ENCODE results near the gene RCAN3.
"Not testable (repeated sequence)": the region's sequence is repeated elsewhere in the genome, so short reads cannot be mapped to it uniquely, and the experiment has no call there.

The RCAN3 gene

GRCh38 chr1:24528744-24529143 lies 26.1 kb downstream of the RCAN3 start:
- no peak for DNase-seq (ENCODE audit: low spot score)
- Histone ChIP-seq H3K9me3 (ENCODE audit: severe bottlenecking) (no peaks in the 10 kb centered on the region), H3K4me1 (ENCODE audit: insufficient read depth, poor library complexity, severe bottlenecking) (peaks cover 3% of the 10 kb centered on the region), H3K4me3 (ENCODE audit: severe bottlenecking) (no peak overlapping the region), H3K27me3 (ENCODE audit: insufficient read depth, poor library complexity, severe bottlenecking) (no peaks in the 10 kb centered on the region), H3K36me3 (ENCODE audit: low read depth) (peaks cover 8% of the 10 kb centered on the region), H3K27ac (ENCODE audit: poor library complexity, severe bottlenecking) (no peak overlapping the region)
- no peak for TF ChIP-seq CTCF (IDR thresholded peaks at IDR 0.05; ENCODE audit: poor library complexity, severe bottlenecking)
- no peak for ATAC-seq (ENCODE audit: low read depth)

DNA sequence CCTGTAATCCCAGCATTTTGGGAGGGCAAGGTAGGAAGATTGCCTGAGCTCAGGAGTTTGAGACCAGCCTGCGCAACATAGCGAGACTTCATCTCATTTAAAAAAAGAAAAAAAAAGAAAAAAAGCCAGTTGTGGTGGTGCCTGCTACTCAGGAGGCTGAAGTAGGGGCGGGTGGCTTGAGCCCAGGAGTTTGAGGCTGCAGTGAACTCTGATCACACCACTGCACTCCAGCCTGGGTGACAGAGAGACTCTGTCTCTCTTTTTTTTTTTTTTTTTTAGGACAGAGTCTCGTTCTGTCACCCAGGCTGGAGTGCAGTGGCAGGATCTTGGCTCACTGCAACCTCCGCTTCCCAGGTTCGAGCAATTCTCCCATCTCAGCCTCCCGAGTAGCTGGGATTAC lies 26.7 kb downstream of the RCAN3 start:
- not testable (repeated sequence) for H3K36me3 ChIP-seq (ENCODE audit: low read depth); H3K4me1 ChIP-seq (ENCODE audit: insufficient read depth, poor library complexity, severe bottlenecking); H3K27me3 ChIP-seq (ENCODE audit: insufficient read depth, poor library complexity, severe bottlenecking); DNase-seq (ENCODE audit: low spot score); ATAC-seq (ENCODE audit: low read depth); H3K4me3 ChIP-seq (ENCODE audit: severe bottlenecking); H3K27ac ChIP-seq (ENCODE audit: poor library complexity, severe bottlenecking); H3K9me3 ChIP-seq (ENCODE audit: severe bottlenecking)

DNA sequence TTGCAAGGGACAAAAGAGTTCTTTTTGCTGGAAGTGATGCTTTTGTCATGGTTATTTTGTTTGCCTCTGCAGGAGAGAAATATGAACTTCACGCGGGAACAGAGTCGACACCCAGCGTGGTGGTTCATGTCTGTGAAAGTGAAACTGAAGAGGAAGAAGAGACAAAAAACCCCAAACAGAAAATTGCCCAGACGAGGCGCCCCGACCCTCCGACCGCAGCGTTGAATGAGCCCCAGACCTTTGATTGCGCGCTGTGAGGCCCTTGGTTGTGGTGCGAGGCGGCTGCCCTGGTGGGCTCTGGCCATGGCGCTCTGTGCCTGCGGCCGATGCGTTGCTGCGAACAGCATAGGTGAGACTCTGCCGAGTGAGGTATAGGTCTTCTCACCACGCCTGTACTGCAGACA lies 32.4 kb downstream of the RCAN3 start:
- no peaks in the 10 kb centered on the region for H3K27me3 ChIP-seq (ENCODE audit: insufficient read depth, poor library complexity, severe bottlenecking)

DNA sequence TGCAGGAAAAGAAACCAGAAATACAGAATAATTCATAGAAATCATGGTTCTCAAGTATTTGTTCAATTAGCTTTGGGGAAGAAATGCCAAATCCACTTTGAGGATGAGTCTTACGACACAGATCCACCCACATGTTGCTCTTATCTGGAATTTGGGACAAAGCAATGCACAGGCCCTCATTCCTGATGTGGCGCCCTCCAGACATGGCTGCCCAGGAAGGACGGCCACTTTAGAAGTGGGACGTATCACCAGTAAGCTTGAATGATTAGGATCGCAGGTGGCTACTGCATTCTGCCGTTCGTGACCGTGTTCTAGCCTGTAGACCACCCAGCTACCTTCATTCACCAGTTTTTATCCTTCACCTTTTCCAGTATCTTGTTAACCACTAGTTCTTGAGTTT lies 33.1 kb downstream of the RCAN3 start:
- peaks cover 22% of the 10 kb centered on the region for H3K36me3 ChIP-seq (ENCODE audit: low read depth)
- ATAC-seq (ENCODE audit: low read depth), result no peak
- no peak overlapping the region for H3K4me3 ChIP-seq (ENCODE audit: severe bottlenecking)
- no peak overlapping the region for H3K27ac ChIP-seq (ENCODE audit: poor library complexity, severe bottlenecking)
- TF ChIP-seq CTCF (IDR thresholded peaks at IDR 0.05; ENCODE audit: poor library complexity, severe bottlenecking), result no peak
- no peaks in the 10 kb centered on the region for H3K9me3 ChIP-seq (ENCODE audit: severe bottlenecking)
- no peaks in the 10 kb centered on the region for H3K27me3 ChIP-seq (ENCODE audit: insufficient read depth, poor library complexity, severe bottlenecking)
- no peak for DNase-seq (ENCODE audit: low spot score)
- peaks cover 4% of the 10 kb centered on the region for H3K4me1 ChIP-seq (ENCODE audit: insufficient read depth, poor library complexity, severe bottlenecking)

More for the DNA sequence above, 32.4 kb downstream of the RCAN3 start:
- Histone ChIP-seq H3K9me3 (ENCODE audit: severe bottlenecking) (no peaks in the 10 kb centered on the region), H3K4me1 (ENCODE audit: insufficient read depth, poor library complexity, severe bottlenecking) (no peaks in the 10 kb centered on the region), H3K4me3 (ENCODE audit: severe bottlenecking) (no peak overlapping the region), H3K27ac (ENCODE audit: poor library complexity, severe bottlenecking) (no peak overlapping the region), H3K36me3 (ENCODE audit: low read depth) (peaks cover 22% of the 10 kb centered on the region)
- TF ChIP-seq CTCF (IDR thresholded peaks at IDR 0.05; ENCODE audit: poor library complexity, severe bottlenecking), result no peak
- no peak for ATAC-seq (ENCODE audit: low read depth)
- DNase-seq (ENCODE audit: low spot score), result no peak

GRCh38 chr1:24536391-24536840 lies 33.8 kb downstream of the RCAN3 start:
- Histone ChIP-seq H3K27me3 (ENCODE audit: insufficient read depth, poor library complexity, severe bottlenecking) (no peaks in the 10 kb centered on the region), H3K4me1 (ENCODE audit: insufficient read depth, poor library complexity, severe bottlenecking) (peaks cover 10% of the 10 kb centered on the region), H3K4me3 (ENCODE audit: severe bottlenecking) (no peak overlapping the region), H3K9me3 (ENCODE audit: severe bottlenecking) (no peaks in the 10 kb centered on the region), H3K27ac (ENCODE audit: poor library complexity, severe bottlenecking) (no peak overlapping the region), H3K36me3 (ENCODE audit: low read depth) (peaks cover 20% of the 10 kb centered on the region)
- ATAC-seq (ENCODE audit: low read depth), result no peak
- DNase-seq (ENCODE audit: low spot score), result no peak
- no peak for TF ChIP-seq CTCF (IDR thresholded peaks at IDR 0.05; ENCODE audit: poor library complexity, severe bottlenecking)

Measured in RWPE2 (cell line).